Spleen (tissue), 7 donors: ENCODE data around the gene TBC1D32.

Source experiments
- POLR2A ChIP-seq, 3 donors: fragments of 450-650 bp; IDR thresholded peaks; one replicate each; pipeline ENCODE4 v1.5.1; 2017; ENCODE audit warnings: antibody characterized with exemption in 3 of 3, mild to moderate bottlenecking in 1 of 3
- POLR2AphosphoS5 ChIP-seq, 3 donors: sonication (generic); formaldehyde crosslinking; IDR thresholded peaks; one replicate each; pipeline ENCODE4 v1.5.1; 2017; ENCODE audit warnings: antibody characterized with exemption in 3 of 3
- TF ChIP-seq, protein P1 (sequence below), 11 experiments: fragments of 200-600 bp in 7 of 11; fragments of 450-650 bp in 4 of 11; sonication (generic) in 4 of 11; IDR thresholded peaks in 8 of 11; conservative IDR thresholded peaks in 3 of 11; 1 replicate in 7 of 11; 2 replicates in 4 of 11; pipeline versions ENCODE4 v1.4.0 to v1.8.0; 2016 to 2021; ENCODE audit warnings: antibody characterized with exemption in 11 of 11, inconsistent platforms in 4 of 11, mild to moderate bottlenecking in 1 of 11
- donor health status: DM: no; HTN: no; CAD: no; lungs with moderate emphysema.
- donor health status: DM: no; HTN: no; CAD: no.
- donor health status: DM: no; HTN: no; CAD: no.

DNA sequence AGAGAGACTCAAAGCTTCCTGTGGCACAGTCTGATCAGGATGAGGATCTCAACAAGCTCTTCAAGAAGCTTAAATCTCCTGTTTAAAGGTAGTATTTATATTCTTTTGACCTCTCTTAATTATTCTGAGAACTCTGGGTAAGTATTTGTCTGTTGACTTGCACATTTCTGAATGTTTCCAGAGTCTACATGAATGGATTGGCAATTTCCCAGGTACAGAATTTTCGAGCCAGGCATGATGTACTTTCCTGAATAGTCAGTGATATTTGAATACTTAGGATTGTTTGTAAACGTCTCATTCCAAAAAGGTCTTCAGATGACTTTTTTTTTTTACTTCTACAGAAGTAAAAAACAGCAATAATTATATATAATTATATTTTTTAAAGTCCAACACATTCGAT, 293.4 kb downstream of the TBC1D32 start:
- TF ChIP-seq, protein P1, sequence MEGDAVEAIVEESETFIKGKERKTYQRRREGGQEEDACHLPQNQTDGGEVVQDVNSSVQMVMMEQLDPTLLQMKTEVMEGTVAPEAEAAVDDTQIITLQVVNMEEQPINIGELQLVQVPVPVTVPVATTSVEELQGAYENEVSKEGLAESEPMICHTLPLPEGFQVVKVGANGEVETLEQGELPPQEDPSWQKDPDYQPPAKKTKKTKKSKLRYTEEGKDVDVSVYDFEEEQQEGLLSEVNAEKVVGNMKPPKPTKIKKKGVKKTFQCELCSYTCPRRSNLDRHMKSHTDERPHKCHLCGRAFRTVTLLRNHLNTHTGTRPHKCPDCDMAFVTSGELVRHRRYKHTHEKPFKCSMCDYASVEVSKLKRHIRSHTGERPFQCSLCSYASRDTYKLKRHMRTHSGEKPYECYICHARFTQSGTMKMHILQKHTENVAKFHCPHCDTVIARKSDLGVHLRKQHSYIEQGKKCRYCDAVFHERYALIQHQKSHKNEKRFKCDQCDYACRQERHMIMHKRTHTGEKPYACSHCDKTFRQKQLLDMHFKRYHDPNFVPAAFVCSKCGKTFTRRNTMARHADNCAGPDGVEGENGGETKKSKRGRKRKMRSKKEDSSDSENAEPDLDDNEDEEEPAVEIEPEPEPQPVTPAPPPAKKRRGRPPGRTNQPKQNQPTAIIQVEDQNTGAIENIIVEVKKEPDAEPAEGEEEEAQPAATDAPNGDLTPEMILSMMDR (IDR thresholded peaks at IDR 0.05 in 8 of 11, conservative IDR thresholded peaks at IDR 0.05 in 3 of 11) = no peak
- TF ChIP-seq POLR2AphosphoS5 (IDR thresholded peaks at IDR 0.05) = no peak
- TF ChIP-seq POLR2A (IDR thresholded peaks at IDR 0.05) = no peak
